GM21717 (cell line): ENCODE results near the gene ATAD2B.

Experiments
- ATAC-seq: cut with Tn5 transposase; IDR thresholded peaks from one replicate; pipeline ENCODE4 v1.9.1; 2021; ENCODE audit warnings: mild to moderate bottlenecking, moderate library complexity; ENCODE audit not compliant: unreplicated experiment

The ATAD2B gene

GRCh38 chr2:23838996-23839395 lies 87.9 kb downstream of the ATAD2B start:
- no peak for ATAC-seq

DNA sequence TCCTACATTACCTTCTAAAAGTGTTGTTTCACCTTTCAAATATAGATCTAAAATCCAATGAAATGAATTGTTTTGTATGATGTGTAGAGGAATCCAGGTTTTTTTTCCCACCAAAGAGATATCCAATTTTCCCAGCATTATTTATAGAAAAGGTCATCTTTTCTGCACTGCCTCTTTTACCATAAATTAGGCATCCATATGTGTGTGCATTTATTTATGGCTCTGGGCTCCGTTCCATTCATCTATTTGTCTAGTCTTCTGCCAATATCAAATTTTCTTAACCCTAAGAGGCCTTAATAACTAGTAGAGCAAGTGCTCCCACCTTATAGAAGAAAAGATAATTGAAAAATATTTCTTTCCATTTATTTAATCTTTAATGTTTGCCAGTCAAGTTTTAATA lies 88.3 kb downstream of the ATAD2B start:
- ATAC-seq, result no peak

GRCh38 chr2:23837871-23838270 lies 89.1 kb downstream of the ATAD2B start:
- ATAC-seq, result no peak

GRCh38 chr2:23836971-23837565 lies 89.9 kb downstream of the ATAD2B start:
- no peak for ATAC-seq

DNA sequence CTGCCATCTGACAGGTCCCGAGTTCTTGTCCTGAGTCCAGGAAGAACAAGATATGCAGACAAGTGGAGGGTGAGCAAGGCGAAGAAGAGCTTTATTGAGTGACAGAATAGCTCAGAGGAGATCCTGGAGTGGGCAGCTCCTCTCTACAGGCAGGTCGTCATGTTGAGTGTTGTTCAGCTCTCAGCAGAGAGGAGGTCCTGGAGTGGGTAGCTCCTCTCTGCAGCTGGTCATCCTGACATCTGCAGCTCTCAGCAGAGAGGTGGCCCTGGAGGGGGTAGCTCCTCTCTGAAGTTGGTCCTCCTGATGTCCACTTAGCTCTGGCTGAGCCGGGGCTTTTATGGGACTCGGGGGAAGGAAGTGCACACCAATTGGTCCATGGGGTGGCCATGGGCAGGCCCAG lies 90.4 kb downstream of the ATAD2B start:
- ATAC-seq, result no peak

DNA sequence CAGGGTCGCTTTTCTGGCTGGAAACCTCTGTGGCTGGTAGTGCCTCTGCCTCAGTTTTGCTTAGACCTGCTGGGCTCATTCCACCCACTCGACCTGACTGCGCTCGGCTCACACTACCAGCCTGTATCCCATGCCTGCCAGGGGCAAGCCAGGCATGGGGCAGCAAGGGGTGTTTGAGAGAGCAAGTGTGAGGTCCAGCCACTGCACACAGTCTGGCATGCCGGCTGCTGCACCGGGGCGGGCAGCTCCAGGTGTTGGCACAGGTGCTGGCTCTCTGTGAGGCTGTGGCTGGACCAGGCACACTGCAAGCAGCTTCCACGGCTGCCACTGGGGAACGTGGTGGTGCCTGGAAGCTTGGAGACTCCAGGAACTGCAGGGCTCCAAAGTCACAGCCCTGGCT lies 90.9 kb downstream of the ATAD2B start:
- no peak for ATAC-seq

DNA sequence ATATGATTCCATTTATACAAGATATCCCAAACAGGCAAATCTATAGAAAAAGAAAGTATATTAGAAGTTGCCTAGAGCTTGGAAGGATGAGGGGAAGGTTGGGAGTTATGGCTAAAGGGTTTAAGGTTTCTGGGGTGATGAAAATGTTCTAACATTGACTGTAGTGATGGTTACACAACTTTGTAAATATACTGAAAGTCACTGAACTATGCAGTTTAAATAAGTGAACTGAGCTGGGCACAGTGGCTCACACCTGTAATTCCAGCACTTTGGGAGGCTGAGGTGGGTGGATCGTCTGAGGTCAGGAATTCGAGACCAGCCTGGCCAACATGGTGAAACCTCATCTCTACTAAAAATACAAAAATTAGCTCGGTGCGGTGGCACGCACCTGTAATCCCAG lies 91.5 kb downstream of the ATAD2B start:
- ATAC-seq, result no peak

DNA sequence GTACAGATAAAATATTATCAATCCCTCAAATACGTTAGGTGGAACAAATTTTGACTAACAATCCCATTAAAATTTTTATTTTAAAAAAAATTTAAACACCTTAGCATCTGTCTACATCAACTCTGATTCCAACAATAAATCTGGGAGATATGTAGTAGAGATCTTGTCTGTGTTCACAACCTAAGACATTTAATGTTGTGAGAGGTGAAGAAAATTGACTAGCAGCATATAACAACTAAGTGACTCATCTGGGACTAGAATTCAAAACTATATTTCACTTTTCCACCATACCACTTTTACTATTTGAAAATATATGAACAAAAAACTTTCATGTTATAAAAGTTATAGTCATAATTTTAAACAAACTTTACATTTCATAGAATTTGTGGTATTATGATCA lies 97.9 kb downstream of the ATAD2B start:
- no peak for ATAC-seq

GRCh38 chr2:23828256-23828980 lies 98.5 kb downstream of the ATAD2B start:
- ATAC-seq, result no peak

DNA sequence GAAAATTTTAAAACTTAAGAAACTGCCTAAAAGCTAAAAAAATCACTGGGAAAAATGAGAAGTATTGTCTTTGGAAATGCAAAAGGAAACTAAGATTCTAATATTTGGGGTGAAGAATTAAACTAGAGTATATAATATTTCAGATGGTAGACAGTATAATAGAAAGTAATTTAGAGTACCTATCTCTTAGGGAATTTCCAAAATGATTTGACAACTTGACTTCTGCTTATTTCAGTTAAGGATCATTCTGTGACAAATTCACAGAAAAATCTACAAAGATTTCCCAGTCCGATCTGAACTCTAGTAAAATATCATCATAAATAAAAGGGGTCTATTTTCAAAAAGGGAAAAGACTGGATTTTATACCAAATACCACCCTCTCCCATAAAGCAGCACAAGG lies 99.6 kb downstream of the ATAD2B start:
- ATAC-seq, result no peak

DNA sequence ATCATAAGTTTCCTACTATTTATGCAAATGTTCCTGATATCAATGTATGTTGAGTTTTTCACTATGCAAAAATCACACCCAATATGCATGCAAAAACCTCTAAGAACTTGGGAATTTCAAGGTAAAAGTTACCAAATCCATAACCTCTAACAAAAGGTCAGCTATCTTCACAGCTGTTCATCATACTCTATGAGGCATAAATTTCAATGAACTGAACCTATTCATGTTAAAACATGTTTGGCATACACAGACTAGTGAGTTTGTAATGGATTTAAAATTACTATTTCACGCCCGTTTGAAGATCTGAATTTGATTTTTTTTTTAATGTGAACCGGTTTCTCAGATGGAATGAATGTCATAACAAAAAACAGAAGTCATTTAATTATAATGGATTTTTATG lies 100.2 kb downstream of the ATAD2B start:
- no peak for ATAC-seq

DNA sequence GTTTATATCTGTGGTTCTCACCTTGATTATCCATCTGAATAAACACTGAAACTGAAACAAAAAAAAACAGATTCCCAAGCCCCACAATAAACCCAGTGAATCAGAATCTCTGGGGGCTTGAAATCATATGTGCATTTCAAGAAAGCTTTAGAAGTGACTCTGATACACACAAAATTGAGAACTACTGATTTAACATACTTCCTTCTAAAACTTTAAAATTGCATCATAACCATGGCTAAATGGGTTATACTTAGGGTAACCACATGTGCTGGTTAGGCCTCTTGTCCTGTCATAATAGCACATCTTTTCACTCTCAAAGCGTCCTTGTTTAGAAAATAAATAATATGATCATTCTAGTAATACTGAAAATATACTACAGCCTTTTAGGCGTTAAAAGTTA lies 100.9 kb downstream of the ATAD2B start:
- ATAC-seq, result no peak

DNA sequence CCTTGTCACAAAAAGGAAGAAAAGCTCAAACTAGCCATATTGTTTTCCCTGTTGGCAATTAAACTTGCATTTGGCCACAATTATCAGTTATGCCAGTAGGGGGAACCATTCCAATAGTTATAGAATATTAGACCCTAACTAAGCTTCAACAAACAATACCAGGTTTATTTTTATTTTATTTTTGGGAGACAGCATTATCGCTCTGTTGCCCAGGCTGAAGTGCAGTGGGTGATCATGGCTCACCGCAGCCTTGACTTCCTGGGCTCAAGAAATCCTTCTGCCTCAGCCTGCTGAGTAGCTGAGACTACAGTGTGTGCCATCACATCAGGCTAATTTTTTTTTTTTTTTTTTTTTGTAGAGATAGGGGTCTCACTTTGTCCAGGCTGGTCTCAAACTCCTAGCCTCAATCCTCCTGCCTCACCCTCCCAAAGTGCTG lies 102.1 kb downstream of the ATAD2B start:
- ATAC-seq, result no peak

GRCh38 chr2:23823863-23824262 lies 103.1 kb downstream of the ATAD2B start:
- no peak for ATAC-seq

DNA sequence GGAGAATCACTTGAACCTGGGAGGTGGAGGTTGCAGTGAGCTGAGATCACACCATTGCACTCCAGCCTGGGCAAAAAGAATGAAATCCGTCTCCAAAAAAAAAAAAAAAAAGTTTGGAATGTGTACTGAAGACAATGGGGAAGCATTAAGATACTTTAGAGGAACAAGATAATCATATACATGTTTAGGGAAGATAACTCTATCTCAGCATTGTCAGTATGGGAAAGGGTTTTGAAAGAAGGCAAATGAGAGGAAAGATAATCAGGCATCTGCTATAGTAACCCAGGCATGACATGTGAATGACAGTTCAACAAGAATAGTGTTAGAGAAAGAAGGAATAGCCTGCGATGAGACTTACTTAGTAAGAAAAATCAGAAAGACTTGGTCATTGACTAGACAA lies 112.0 kb downstream of the ATAD2B start:
- no peak for ATAC-seq

DNA sequence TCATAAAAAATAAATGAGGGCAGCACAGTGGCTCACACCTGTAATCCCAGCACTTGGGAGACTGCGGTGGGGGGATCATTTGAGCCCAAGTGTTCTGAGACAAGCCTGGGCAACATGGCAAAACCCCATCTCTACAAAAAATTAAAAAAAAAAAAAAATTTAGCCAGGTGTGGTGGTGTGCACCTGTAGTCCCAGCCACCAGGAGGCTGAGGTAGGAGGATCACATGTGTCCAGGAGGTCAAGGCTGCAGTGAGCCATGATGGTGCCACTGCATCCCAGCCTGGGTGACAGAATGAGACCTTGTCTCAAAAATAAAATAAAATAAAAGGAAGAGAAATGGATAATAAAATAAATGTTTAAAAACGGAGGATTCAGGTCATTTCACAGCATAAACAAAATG lies 113.5 kb downstream of the ATAD2B start:
- no peak for ATAC-seq

DNA sequence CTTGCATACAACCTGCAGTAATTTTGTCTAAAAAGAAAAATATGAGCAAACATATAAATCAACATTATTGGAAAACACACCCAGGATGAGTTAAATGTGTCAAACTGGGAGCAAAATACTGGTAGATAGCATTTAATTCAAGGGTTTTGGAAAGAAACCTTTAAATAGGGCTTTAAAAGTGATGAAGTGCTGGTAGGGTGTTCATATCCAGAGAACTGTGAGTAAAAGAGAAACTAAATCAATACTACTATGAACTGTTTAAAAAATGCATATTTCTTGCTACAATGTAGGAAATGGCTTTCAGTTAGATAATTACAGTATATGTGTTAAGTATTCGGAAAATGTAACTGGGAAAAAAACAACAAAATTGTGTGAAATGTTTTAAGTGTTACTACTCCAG lies 117.8 kb downstream of the ATAD2B start:
- no peak for ATAC-seq

GRCh38 chr2:23806665-23807249 lies 120.2 kb downstream of the ATAD2B start:
- no peak for ATAC-seq

GRCh38 chr2:23806201-23806600 lies 120.7 kb downstream of the ATAD2B start:
- no peak for ATAC-seq

- ATAC-seq, result no peak
These were observed 122.9 kb downstream of the ATAD2B start for GRCh38 chr2:23803965-23804542.

DNA sequence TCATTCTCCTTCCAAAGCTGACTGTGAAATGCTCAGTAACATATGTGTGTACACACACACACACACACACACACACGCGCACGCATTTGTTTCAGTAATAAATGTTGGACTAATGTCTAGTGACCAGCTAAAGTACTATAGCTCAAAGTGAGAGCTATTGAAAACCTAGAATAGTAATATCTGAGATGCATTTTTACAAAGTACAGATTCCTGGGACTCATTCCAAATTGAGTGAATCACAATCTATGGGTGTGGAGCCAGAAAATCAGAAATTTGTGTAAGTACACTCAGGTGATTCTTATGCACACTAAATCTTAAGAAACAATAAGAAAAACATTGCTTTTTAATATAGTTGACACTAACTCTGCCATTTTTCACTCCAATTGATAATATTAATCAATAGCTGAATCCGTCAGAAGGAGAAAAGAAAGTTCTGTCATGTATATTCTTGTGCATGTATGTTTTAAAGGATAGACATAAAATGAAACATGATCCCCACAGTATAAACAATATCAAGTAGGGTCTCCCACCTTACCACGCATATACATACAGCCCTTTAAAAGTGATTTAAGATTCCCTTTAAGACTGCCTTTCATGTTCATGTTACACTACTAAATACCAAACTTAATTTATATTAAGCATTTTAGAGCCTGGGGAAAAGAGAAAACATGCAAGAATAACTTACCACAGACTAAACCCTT lies 123.5 kb downstream of the ATAD2B start:
- ATAC-seq, result no peak

- ATAC-seq, result no peak
These were observed 125.5 kb downstream of the ATAD2B start for GRCh38 chr2:23801396-23801795.
